Spleen (tissue), 11 donors: Measurements from ENCODE around the gene PRSS8. TPM values are rescaled to one million over a fixed set of nuclear protein-coding genes. Genes with fewer than 3 reads are reported as not detected.

Experiments used
- DNase-seq: peaks from one replicate; pipeline ENCODE4 v3.0.0-alpha.2; 2020
- H3K27ac ChIP-seq, 8 donors: fragments of 200-600 bp; sonication (generic) in 7 of 8; 1 replicate in 4 of 8; 2 replicates in 4 of 8; pipeline versions ENCODE4 v1.5.0 to v1.8.0; 2016 to 2021; ENCODE audit warnings: inconsistent platforms in 4 of 8, mild to moderate bottlenecking in 4 of 8, moderate library complexity in 1 of 8
- H3K27me3 ChIP-seq, 7 donors: fragments of 200-600 bp; sonication (generic) in 6 of 7; replicated peaks in 1 of 7; 1 replicate in 4 of 7; 2 replicates in 3 of 7; pipeline versions ENCODE4 v1.5.0 to v1.8.0; 2016 to 2021; ENCODE audit warnings: inconsistent platforms in 3 of 7, mild to moderate bottlenecking in 1 of 7
- H3K36me3 ChIP-seq, 6 donors: fragments of 200-600 bp; sonication (generic) in 5 of 6; 1 replicate in 4 of 6; 2 replicates in 2 of 6; pipeline versions ENCODE4 v1.5.0 to v1.8.0; 2016 to 2021; ENCODE audit warnings: inconsistent platforms in 2 of 6
- H3K4me1 ChIP-seq, 6 donors: fragments of 200-600 bp; sonication (generic) in 5 of 6; 1 replicate in 3 of 6; 2 replicates in 3 of 6; pipeline versions ENCODE4 v1.5.0 to v1.8.0; 2016 to 2021; ENCODE audit warnings: inconsistent platforms in 3 of 6
- H3K4me3 ChIP-seq, 8 donors: fragments of 200-600 bp; sonication (generic) in 7 of 8; 1 replicate in 4 of 8; 2 replicates in 4 of 8; pipeline versions ENCODE4 v1.5.0 to v1.8.0; 2016 to 2021; ENCODE audit warnings: inconsistent platforms in 4 of 8, mild to moderate bottlenecking in 4 of 8, moderate library complexity in 2 of 8
- H3K9me3 ChIP-seq, 8 donors: fragments of 200-600 bp; sonication (generic) in 7 of 8; 1 replicate in 4 of 8; 2 replicates in 4 of 8; pipeline versions ENCODE4 v1.5.0 to v1.8.0; 2016 to 2021; ENCODE audit warnings: inconsistent platforms in 4 of 8
- POLR2A ChIP-seq, 3 donors: fragments of 450-650 bp; IDR thresholded peaks; one replicate each; pipeline ENCODE4 v1.5.1; 2017; ENCODE audit warnings: antibody characterized with exemption in 3 of 3, mild to moderate bottlenecking in 1 of 3
- POLR2AphosphoS5 ChIP-seq, 3 donors: sonication (generic); formaldehyde crosslinking; IDR thresholded peaks; one replicate each; pipeline ENCODE4 v1.5.1; 2017; ENCODE audit warnings: antibody characterized with exemption in 3 of 3
- WGBS, 5 donors: extraction: QIAGEN DNeasy Blood & Tissue Kit in 3 of 5; methylation state at CpG; one replicate each; pipeline versions ENCODE4 v1.1.5 to v1.1.7; 2013 to 2018; 5-methylcytosine and 5-hydroxymethylcytosine counted together
- intact Hi-C: fragments of 100-400 bp; cut with DNase I; formaldehyde crosslinking; loops from one replicate; pipeline ENCODE4 v1.15.0; 2023; ENCODE audit warnings: low total_unique reads
- polyA plus RNA-seq, 3 donors: library from polyadenylated mRNA; stranded (reverse); fragments of 200-250 nt; gene quantifications; one replicate each; pipeline ENCODE4 v1.2.1, GENCODE V29; 2013
- total RNA-seq, 7 donors: library from RNA; depleted of rRNA in 3 of 7; stranded (reverse); fragments of >200 nt in 3 of 7; fragmentation: NEBNext Ultra II Directional in 4 of 7; extraction: Animal tissue kit (Norgen Biotek cat#: 25700) in 4 of 7; gene quantifications; one replicate each; pipeline versions ENCODE4 v1.1.0 to v1.2.1, GENCODE V29; 2016 to 2021
- TF ChIP-seq, protein P1 (sequence below), 11 experiments: fragments of 200-600 bp in 7 of 11; fragments of 450-650 bp in 4 of 11; sonication (generic) in 4 of 11; IDR thresholded peaks in 8 of 11; conservative IDR thresholded peaks in 3 of 11; 1 replicate in 7 of 11; 2 replicates in 4 of 11; pipeline versions ENCODE4 v1.4.0 to v1.8.0; 2016 to 2021; ENCODE audit warnings: antibody characterized with exemption in 11 of 11, inconsistent platforms in 4 of 11, mild to moderate bottlenecking in 1 of 11
- donor health status: healthy with polysubstance abuse.
- donor health status: DM: no; HTN: no; CAD: no; lungs with moderate emphysema.
- donor health status: DM: no; HTN: no; CAD: no.
- donor health status: Bipolar disorder and iron deficiency.
- donor health status: healthy.
- donor health status: DM: no; HTN: no; CAD: no.
- donor health status: DM: yes; HTN: yes; CAD: no.

Gene PRSS8
- total and polyA plus RNA-seq, 10 donors, result 0.07 to 0.19 (median 0.15) TPM; not detected in 7

DNA sequence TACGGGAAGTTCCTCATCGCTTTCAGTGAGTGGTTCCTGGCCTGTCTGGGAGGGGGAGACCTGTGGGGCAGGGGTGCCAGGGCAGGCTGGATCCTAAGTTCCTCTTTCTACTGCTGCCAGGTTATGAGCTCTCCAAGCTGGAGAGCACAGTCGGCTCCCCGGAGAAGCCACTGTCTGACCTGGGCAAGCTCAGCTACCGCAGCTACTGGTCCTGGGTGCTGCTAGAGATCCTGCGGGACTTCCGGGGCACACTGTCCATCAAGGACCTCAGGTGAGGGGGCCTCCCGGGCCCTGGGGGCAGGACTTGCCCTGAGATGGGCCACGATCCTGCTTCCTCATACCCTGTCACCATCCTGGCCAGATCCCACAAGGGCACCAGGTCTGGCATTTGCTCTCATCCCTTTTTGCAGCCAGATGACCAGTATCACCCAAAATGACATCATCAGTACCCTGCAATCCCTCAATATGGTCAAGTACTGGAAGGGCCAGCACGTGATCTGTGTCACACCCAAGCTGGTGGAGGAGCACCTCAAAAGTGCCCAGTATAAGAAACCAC is 5.1 kb downstream of the PRSS8 start:
- TF ChIP-seq, protein P1, sequence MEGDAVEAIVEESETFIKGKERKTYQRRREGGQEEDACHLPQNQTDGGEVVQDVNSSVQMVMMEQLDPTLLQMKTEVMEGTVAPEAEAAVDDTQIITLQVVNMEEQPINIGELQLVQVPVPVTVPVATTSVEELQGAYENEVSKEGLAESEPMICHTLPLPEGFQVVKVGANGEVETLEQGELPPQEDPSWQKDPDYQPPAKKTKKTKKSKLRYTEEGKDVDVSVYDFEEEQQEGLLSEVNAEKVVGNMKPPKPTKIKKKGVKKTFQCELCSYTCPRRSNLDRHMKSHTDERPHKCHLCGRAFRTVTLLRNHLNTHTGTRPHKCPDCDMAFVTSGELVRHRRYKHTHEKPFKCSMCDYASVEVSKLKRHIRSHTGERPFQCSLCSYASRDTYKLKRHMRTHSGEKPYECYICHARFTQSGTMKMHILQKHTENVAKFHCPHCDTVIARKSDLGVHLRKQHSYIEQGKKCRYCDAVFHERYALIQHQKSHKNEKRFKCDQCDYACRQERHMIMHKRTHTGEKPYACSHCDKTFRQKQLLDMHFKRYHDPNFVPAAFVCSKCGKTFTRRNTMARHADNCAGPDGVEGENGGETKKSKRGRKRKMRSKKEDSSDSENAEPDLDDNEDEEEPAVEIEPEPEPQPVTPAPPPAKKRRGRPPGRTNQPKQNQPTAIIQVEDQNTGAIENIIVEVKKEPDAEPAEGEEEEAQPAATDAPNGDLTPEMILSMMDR (IDR thresholded peaks at IDR 0.05 in 8 of 11, conservative IDR thresholded peaks at IDR 0.05 in 3 of 11), result no peak
- TF ChIP-seq POLR2A (IDR thresholded peaks at IDR 0.05), result no peak
- TF ChIP-seq POLR2AphosphoS5 (IDR thresholded peaks at IDR 0.05), result peak in 2 of 3 donors; percentile 5 to 41
- intact Hi-C loops, result no loop called here
- Histone ChIP-seq H3K4me3 (peak overlapping the region in 1 of 8 donors; percentile 55), H3K9me3 (no peaks in the 10 kb centered on the region), H3K27me3 (no peaks in the 10 kb centered on the region), H3K36me3 (peaks cover 0 to 81% (median 53%) of the 10 kb centered on the region in 6 donors), H3K4me1 (peaks cover 0 to 75% (median 29%) of the 10 kb centered on the region in 6 donors), H3K27ac (peak overlapping the region in 7 of 8 donors; percentile 85 to 99 (median 91))
- 56 to 82% (median 78%) methylated on average over 7 to 10 of the region's 10 CpGs for WGBS, 5 donors
- DNase-seq, result peak; percentile 90

- peak overlapping the region in 1 of 8 donors; percentile 55 for H3K4me3 ChIP-seq
- TF ChIP-seq POLR2A (IDR thresholded peaks at IDR 0.05) (no peak), POLR2AphosphoS5 (IDR thresholded peaks at IDR 0.05) (peak in 2 of 3 donors; percentile 36 to 66)
- 44 to 68% (median 53%) methylated on average over 23 to 29 of the region's 29 CpGs for WGBS, 5 donors
- intact Hi-C loops, result no loop called here
- no peaks in the 10 kb centered on the region for H3K9me3 ChIP-seq
- peaks cover 0 to 68% (median 27%) of the 10 kb centered on the region in 6 donors for H3K4me1 ChIP-seq
- peak overlapping the region; percentile 60 to 99 (median 91) for H3K27ac ChIP-seq
- peaks cover 0 to 87% (median 57%) of the 10 kb centered on the region in 6 donors for H3K36me3 ChIP-seq
- DNase-seq, result peak; percentile 83
- H3K27me3 ChIP-seq, result no peaks in the 10 kb centered on the region
Measured at GRCh38 chr16:31129568-31130335, 5.8 kb downstream of the PRSS8 start.

DNA sequence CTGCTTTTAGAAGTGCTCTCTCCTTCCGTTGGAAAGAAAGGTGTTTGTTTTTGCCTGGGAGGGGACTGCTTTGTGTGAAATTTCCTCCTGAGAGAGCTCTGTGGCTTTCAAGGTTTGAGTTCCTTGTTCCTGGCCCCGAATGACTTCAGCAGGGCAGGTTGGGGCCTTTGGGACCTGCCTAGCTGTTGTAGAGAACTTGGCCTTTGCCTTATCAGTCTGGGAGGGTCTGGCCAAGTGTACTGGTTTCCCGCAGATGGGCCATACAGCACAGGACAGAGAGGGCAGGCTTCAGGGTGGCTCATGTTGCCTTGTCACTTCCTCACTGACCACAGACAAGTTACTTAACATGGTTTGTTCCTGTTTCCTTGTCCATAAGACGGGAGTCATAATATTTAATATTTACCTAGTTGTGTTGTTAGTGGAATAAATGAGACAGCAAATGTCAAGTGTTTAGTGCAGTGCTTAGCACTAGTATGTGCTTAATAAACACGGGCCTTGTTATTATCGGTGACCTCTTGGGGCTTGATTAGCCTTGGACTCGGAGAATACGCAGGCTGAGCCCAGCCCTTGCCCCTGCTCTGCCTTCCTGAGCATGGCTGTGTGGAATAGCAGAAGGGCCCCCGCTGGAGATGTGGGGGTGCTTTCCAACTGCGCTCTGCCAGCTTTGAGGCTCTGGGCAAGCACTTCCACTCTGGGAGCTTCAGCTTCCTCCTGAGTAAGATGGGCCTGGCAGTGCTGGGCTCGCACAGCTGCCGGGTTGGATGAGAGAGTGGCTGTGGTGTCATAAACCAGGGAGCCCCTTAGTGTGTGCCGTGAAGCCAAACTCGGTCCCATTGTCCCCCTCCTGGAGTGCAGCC is 6.6 kb downstream of the PRSS8 start:
- peak overlapping the region in 1 of 8 donors; percentile 55 for H3K4me3 ChIP-seq
- 35 to 62% (median 52%) methylated on average over 14 of the region's 14 CpGs for WGBS, 5 donors

DNA sequence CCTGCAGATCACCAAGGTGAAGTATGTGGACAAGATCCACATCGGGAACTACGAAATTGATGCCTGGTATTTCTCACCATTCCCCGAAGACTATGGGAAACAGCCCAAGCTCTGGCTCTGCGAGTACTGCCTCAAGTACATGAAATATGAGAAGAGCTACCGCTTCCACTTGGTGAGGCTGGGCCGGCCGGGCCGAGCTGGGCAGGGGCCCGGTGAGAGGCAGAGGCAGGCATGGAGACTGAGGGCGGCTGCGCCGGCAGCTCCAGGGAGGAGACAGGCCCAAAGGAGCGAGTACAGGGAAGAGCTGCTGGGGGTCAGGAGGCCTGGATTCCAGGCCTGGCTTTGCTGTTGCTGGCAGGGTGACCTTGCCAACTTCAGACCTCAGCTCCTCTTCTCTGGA is 8.3 kb downstream of the PRSS8 start:
- intact Hi-C loops, result no loop called here
- 94 to 98% (median 95%) methylated on average over 13 of the region's 13 CpGs for WGBS, 5 donors
- DNase-seq, result no peak

More for the DNA sequence above, 6.6 kb downstream of the PRSS8 start:
- intact Hi-C loops, result no loop called here
- Histone ChIP-seq H3K27me3 (no peaks in the 10 kb centered on the region), H3K4me1 (peaks cover 0 to 60% (median 22%) of the 10 kb centered on the region in 6 donors), H3K27ac (peak overlapping the region; percentile 60 to 99 (median 91)), H3K9me3 (no peaks in the 10 kb centered on the region), H3K36me3 (peaks cover 0 to 95% (median 62%) of the 10 kb centered on the region in 6 donors)
- DNase-seq, result peak; percentile 85
- no peak for TF ChIP-seq POLR2A (IDR thresholded peaks at IDR 0.05)
- peak in 2 of 3 donors; percentile 57 to 80 for TF ChIP-seq POLR2AphosphoS5 (IDR thresholded peaks at IDR 0.05)
- TF ChIP-seq, protein P1 (IDR thresholded peaks at IDR 0.05 in 8 of 11, conservative IDR thresholded peaks at IDR 0.05 in 3 of 11), result peak in 1 of 11 experiments; percentile 12

More for the DNA sequence above, 8.3 kb downstream of the PRSS8 start:
- H3K27me3 ChIP-seq, result no peaks in the 10 kb centered on the region
- peaks cover 2 to 99% (median 72%) of the 10 kb centered on the region in 6 donors for H3K36me3 ChIP-seq
- H3K27ac ChIP-seq, result peak overlapping the region in 7 of 8 donors; percentile 85 to 99 (median 91)
- TF ChIP-seq, protein P1 (IDR thresholded peaks at IDR 0.05 in 8 of 11, conservative IDR thresholded peaks at IDR 0.05 in 3 of 11), result no peak
- TF ChIP-seq POLR2AphosphoS5 (IDR thresholded peaks at IDR 0.05), result peak in 1 of 3 donors; percentile 46
- H3K4me1 ChIP-seq, result peaks cover 0 to 57% (median 22%) of the 10 kb centered on the region in 6 donors
- H3K9me3 ChIP-seq, result no peaks in the 10 kb centered on the region
- H3K4me3 ChIP-seq, result peak overlapping the region in 1 of 8 donors; percentile 55
